B cell (primary cell): ENCODE data around the gene NDUFAF5. TPM values are rescaled to one million over a fixed set of nuclear protein-coding genes. Genes with fewer than 3 reads are reported as not detected.

ENCODE experiments used
- ATAC-seq: fragments of 200-7000 bp; cut with Tn5 transposase; one replicate; pipeline ENCODE4 v1.10.0; 2021; ENCODE audit warnings: low read depth, mild to moderate bottlenecking, moderate number of reproducible peaks, moderate library complexity
- CTCF ChIA-PET: fragments of 350-600 bp; sonication (Branson Sonifier 250); formaldehyde crosslinking; loops from one replicate; lab custom pipeline; 2021; ENCODE audit warnings: antibody characterized with exemption, inconsistent platforms; lab: Charles Lee
- POLR2A ChIA-PET: fragments of 350-600 bp; sonication (Branson Sonifier 250); formaldehyde crosslinking; loops from one replicate; lab custom pipeline; 2021; ENCODE audit warnings: antibody characterized with exemption; lab: Charles Lee
- DNase-seq: peaks from one replicate; pipeline ENCODE4 v3.0.0; 2013
- H2AFZ ChIP-seq: 2 replicates; pipeline ENCODE4 v1.6.1; 2012; ENCODE audit warnings: mild to moderate bottlenecking, low read depth, low read length; ENCODE audit not compliant: insufficient read depth, poor library complexity, severe bottlenecking
- H3K27ac ChIP-seq, 2 donors: 1 replicate in 1 of 2; 2 replicates in 1 of 2; pipeline ENCODE4 v1.5.1; 2012 to 2013; ENCODE audit warnings: low read length in 2 of 2, mild to moderate bottlenecking in 2 of 2, moderate library complexity in 1 of 2
- H3K27me3 ChIP-seq, 4 experiments: fragments of 200-600 bp in 1 of 4; sonication (generic) in 1 of 4; replicated peaks in 1 of 4; 1 replicate in 2 of 4; 2 replicates in 2 of 4; pipeline versions ENCODE4 v1.6.1 to v1.7.0; 2013 to 2016; ENCODE audit warnings: low read length in 3 of 4, mild to moderate bottlenecking in 2 of 4, mixed read lengths in 1 of 4, moderate library complexity in 1 of 4; ENCODE audit not compliant: insufficient read depth in 4 of 4, control insufficient read depth in 3 of 4; ENCODE audit errors: control extremely low read depth in 1 of 4
- H3K36me3 ChIP-seq, 2 experiments: replicated peaks in 1 of 2; 1 replicate in 1 of 2; 2 replicates in 1 of 2; pipeline versions ENCODE4 v1.6.1 to v1.7.1; 2013; ENCODE audit warnings: low read length in 1 of 2; ENCODE audit not compliant: insufficient read depth in 2 of 2, control insufficient read depth in 1 of 2; ENCODE audit errors: control extremely low read depth in 1 of 2, extremely low read depth in 1 of 2
- H3K4me1 ChIP-seq, 2 donors: fragments of 200-600 bp in 1 of 2; sonication (generic) in 1 of 2; 1 replicate in 1 of 2; 2 replicates in 1 of 2; pipeline versions ENCODE4 v1.5.1 to v1.6.1; 2013 to 2017; ENCODE audit warnings: low read length in 2 of 2; ENCODE audit not compliant: control insufficient read depth in 2 of 2, insufficient read depth in 2 of 2
- H3K4me2 ChIP-seq: replicated peaks from 2 replicates; pipeline ENCODE3; 2012; ENCODE audit warnings: mild to moderate bottlenecking, low read depth, low read length; ENCODE audit not compliant: poor library complexity, severe bottlenecking
- H3K4me3 ChIP-seq, 5 experiments: fragments of 200-600 bp in 1 of 5; sonication (generic) in 1 of 5; 1 replicate in 3 of 5; 2 replicates in 2 of 5; pipeline versions ENCODE4 v1.5.1 to v1.7.0; 2011 to 2016; ENCODE audit warnings: low read length in 4 of 5, mild to moderate bottlenecking in 4 of 5, low read depth in 2 of 5, control low read depth in 1 of 5, moderate library complexity in 1 of 5; ENCODE audit not compliant: insufficient read depth in 1 of 5; ENCODE audit errors: control extremely low read depth in 1 of 5, extremely low read depth in 1 of 5
- H3K79me2 ChIP-seq: fragments of 200-600 bp; sonication (generic); one replicate; pipeline ENCODE4 v1.6.0; 2016; ENCODE audit warnings: low read length; ENCODE audit not compliant: control insufficient read depth, insufficient read depth
- H3K9ac ChIP-seq: fragments of 200-600 bp; sonication (generic); 2 replicates; pipeline ENCODE4 v1.6.1; 2017; ENCODE audit warnings: mild to moderate bottlenecking, low read length, moderate library complexity
- H3K9me3 ChIP-seq, 3 donors: one replicate each; pipeline versions ENCODE4 v1.6.1 to v1.7.1; 2013; ENCODE audit warnings: low read length in 2 of 3; ENCODE audit not compliant: control insufficient read depth in 2 of 3, insufficient read depth in 1 of 3; ENCODE audit errors: control extremely low read depth in 1 of 3
- H4K20me1 ChIP-seq: 2 replicates; pipeline ENCODE4 v1.6.0; 2012; ENCODE audit warnings: mild to moderate bottlenecking, low read length; ENCODE audit not compliant: insufficient read depth, control insufficient read depth, poor library complexity, severe bottlenecking
- H3K27ac Mint-ChIP-seq: one replicate; pipeline ENCODE4 v1.8.0; 2021; ENCODE audit warnings: mixed read lengths
- H3K27me3 Mint-ChIP-seq: one replicate; pipeline ENCODE4 v1.8.0; 2021; ENCODE audit warnings: mixed read lengths
- H3K4me1 Mint-ChIP-seq: one replicate; pipeline ENCODE4 v1.8.0; 2021; ENCODE audit warnings: mixed read lengths
- H3K4me3 Mint-ChIP-seq: one replicate; pipeline ENCODE4 v1.8.0; 2021; ENCODE audit warnings: mixed read lengths
- H3K9me3 Mint-ChIP-seq: one replicate; pipeline ENCODE4 v1.8.0; 2022; ENCODE audit warnings: mixed read lengths; ENCODE audit not compliant: insufficient read depth
- EZH2 ChIP-seq: IDR thresholded peaks from 2 replicates; pipeline ENCODE4 v1.6.1; 2012; ENCODE audit warnings: borderline replicate concordance, low read depth, mild to moderate bottlenecking, moderate library complexity, low read length; ENCODE audit not compliant: insufficient read depth, poor library complexity, severe bottlenecking
- WGBS: methylation state at CpG from one replicate; pipeline ENCODE4 v1.1.5; 2013; ENCODE audit warnings: missing lambda C conversion rate; ENCODE audit not compliant: insufficient coverage; 5-methylcytosine and 5-hydroxymethylcytosine counted together
- intact Hi-C: fragments of 100-400 bp; cut with micrococcal nuclease; formaldehyde crosslinking; loops from one replicate; pipeline ENCODE4 v1.10.0; 2022
- polyA plus RNA-seq: library from polyadenylated mRNA; depleted of rRNA; stranded (reverse); fragments of >200 nt; gene quantifications from 2 replicates; pipeline ENCODE4 v1.2.3, GENCODE V29; 2012
- total RNA-seq, 2 donors: library from RNA; stranded (reverse); fragments of 120-200 nt in 1 of 2; gene quantifications; 1 replicate in 1 of 2; 2 replicates in 1 of 2; pipeline versions ENCODE4 v1.2.3 to v1.2.4, GENCODE V29; 2013 to 2022
- TF ChIP-seq, protein P1 (sequence below): fragments of 200-600 bp; IDR thresholded peaks from one replicate; pipeline ENCODE4 v1.8.0; 2022; ENCODE audit warnings: antibody characterized with exemption, mild to moderate bottlenecking

NDUFAF5 gene
- total and polyA plus RNA-seq, 2 donors (not counting 1 experiment from before 2014, with no cell fraction given): 6.5 to 28.8 TPM

GRCh38 chr20:13856354-13856753, 71.5 kb downstream of the NDUFAF5 start:
- H3K27me3 Mint-ChIP-seq: peaks cover 18% of the 10 kb centered on the region
- no peaks in the 10 kb centered on the region for H3K36me3 ChIP-seq
- no peaks in the 10 kb centered on the region for H4K20me1 ChIP-seq
- WGBS: 82% methylated on average over 2 of the region's 4 CpGs
- H3K4me3 ChIP-seq: no peak overlapping the region
- H3K9me3 ChIP-seq: no peaks in the 10 kb centered on the region
- H3K27me3 ChIP-seq: no peaks in the 10 kb centered on the region
- no peak overlapping the region for H3K4me3 Mint-ChIP-seq
- H3K27ac Mint-ChIP-seq: no peak overlapping the region
- H3K79me2 ChIP-seq: no peaks in the 10 kb centered on the region
- TF ChIP-seq, protein P1, sequence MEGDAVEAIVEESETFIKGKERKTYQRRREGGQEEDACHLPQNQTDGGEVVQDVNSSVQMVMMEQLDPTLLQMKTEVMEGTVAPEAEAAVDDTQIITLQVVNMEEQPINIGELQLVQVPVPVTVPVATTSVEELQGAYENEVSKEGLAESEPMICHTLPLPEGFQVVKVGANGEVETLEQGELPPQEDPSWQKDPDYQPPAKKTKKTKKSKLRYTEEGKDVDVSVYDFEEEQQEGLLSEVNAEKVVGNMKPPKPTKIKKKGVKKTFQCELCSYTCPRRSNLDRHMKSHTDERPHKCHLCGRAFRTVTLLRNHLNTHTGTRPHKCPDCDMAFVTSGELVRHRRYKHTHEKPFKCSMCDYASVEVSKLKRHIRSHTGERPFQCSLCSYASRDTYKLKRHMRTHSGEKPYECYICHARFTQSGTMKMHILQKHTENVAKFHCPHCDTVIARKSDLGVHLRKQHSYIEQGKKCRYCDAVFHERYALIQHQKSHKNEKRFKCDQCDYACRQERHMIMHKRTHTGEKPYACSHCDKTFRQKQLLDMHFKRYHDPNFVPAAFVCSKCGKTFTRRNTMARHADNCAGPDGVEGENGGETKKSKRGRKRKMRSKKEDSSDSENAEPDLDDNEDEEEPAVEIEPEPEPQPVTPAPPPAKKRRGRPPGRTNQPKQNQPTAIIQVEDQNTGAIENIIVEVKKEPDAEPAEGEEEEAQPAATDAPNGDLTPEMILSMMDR: no peak
- no peak for TF ChIP-seq EZH2
- H2AFZ ChIP-seq: no peak overlapping the region
- CTCF ChIA-PET: no interaction called here
- intact Hi-C loops: no loop called here
- no peaks in the 10 kb centered on the region for H3K4me1 Mint-ChIP-seq
- H3K4me2 ChIP-seq: no peak overlapping the region
- ATAC-seq (no peak), DNase-seq (no peak)
- POLR2A ChIA-PET: no interaction called here
- no peak overlapping the region for H3K9ac ChIP-seq
- no peaks in the 10 kb centered on the region for H3K9me3 Mint-ChIP-seq
- no peak overlapping the region for H3K27ac ChIP-seq
- H3K4me1 ChIP-seq: no peaks in the 10 kb centered on the region

GRCh38 chr20:13857304-13857703, 72.5 kb downstream of the NDUFAF5 start:
- Histone ChIP-seq H3K27me3 (no peaks in the 10 kb centered on the region), H3K79me2 (no peaks in the 10 kb centered on the region), H3K36me3 (no peaks in the 10 kb centered on the region), H2AFZ (no peak overlapping the region), H3K9me3 (no peaks in the 10 kb centered on the region), H3K4me2 (no peak overlapping the region), H3K4me1 (no peaks in the 10 kb centered on the region), H3K4me3 (no peak overlapping the region), H3K9ac (no peak overlapping the region), H3K27ac (no peak overlapping the region), H4K20me1 (no peaks in the 10 kb centered on the region)
- H3K4me3 Mint-ChIP-seq: no peak overlapping the region
- H3K9me3 Mint-ChIP-seq: no peaks in the 10 kb centered on the region
- 36% methylated on average over 2 of the region's 3 CpGs for WGBS
- H3K27ac Mint-ChIP-seq: no peak overlapping the region
- TF ChIP-seq, protein P1: no peak
- TF ChIP-seq EZH2: no peak
- intact Hi-C loops: no loop called here
- H3K27me3 Mint-ChIP-seq: peaks cover 11% of the 10 kb centered on the region
- CTCF ChIA-PET: no interaction called here
- DNase-seq: no peak
- POLR2A ChIA-PET: no interaction called here
- no peak for ATAC-seq
- H3K4me1 Mint-ChIP-seq: no peaks in the 10 kb centered on the region
